ENCODE data around the gene TEN1.

Gene TEN1

GRCh38 chr17:76049239-76049638 lies 70.2 kb downstream of the TEN1 start:
- DNase-seq (ENCODE audit: insufficient read length, low spot score): no peak
- TF ChIP-seq CTCF (IDR thresholded peaks at IDR 0.05; ENCODE audit: insufficient read depth, missing control alignments): no peak
- FAIRE-seq: no peak

- FAIRE-seq (no peak), DNase-seq (ENCODE audit: insufficient read length, low spot score) (no peak)
- no peak for TF ChIP-seq CTCF (IDR thresholded peaks at IDR 0.05; ENCODE audit: insufficient read depth, missing control alignments)
These were observed 70.9 kb downstream of the TEN1 start for GRCh38 chr17:76049836-76050537.

All from D721Med (cell line).